Activated effector memory CD4-positive, alpha-beta T cell treated with Interleukin-2 at 50 U/mL for 16 hours (primary cell): ENCODE data around the gene GLOD5.

Source experiments
- DNase-seq: peaks from one replicate; pipeline ENCODE4 v3.0.0-alpha.2; 2020

Gene GLOD5

DNA sequence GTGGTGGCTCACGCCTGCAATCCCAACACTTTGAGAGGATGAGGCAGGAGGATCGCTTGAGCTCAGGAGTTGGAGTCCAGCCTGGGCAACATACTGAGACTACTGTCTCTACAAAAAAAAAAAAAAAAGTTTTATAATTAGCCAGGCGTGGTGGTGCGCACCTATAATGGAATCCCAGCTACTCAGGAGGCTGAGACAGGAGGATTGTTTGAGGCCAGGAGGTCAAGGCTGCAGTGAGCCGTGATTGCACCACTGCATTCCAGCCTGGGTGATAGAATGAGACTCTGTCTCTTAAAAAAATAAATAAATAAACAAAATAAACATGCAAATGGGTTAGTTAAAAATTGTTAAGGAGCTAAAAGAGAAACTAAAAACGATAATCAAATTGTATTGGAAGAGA lies 7.7 kb downstream of the GLOD5 start:
- no peak for DNase-seq

DNA sequence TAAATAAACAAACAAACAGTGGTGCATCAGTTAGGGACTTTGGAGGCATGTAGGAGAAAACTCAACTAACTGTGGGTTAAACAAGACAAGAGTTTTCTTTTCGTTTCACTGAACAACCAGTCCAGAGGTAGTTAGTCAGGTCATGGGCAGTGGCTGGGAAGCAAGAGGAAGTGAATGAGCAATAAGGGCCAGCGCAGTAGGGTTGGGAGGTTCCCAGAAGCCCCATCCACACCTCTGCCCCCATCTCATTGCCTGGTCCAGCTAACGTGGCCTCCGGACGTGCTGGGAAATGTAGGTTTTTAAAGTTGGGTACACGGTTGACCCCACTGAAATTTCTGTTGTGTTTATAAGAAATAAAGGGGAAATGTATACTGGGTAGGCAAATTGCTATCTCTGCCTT lies 8.7 kb downstream of the GLOD5 start:
- no peak for DNase-seq

DNA sequence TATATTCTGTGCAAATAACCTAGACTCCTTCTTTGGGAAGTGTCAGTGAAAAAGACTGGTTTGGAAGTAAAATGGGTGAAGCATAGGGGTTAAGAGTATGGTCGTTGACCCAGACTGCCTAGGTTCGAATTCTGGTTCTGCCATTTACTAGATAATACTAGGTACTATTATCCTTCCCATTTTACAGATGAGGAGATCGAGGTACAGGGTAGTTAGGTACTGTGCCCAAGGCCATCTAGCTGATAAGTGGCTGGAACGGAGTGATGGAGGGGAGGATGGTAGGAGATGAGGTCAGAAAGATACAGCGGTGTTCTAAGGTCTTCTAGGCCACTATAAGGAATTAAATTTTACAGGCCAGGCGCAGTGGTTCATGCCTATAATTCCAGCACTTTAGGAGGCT lies 11.1 kb downstream of the GLOD5 start:
- no peak for DNase-seq

- no peak for DNase-seq
Observed at GRCh38 chrX:48776818-48777439, 15.4 kb downstream of the GLOD5 start.

DNA sequence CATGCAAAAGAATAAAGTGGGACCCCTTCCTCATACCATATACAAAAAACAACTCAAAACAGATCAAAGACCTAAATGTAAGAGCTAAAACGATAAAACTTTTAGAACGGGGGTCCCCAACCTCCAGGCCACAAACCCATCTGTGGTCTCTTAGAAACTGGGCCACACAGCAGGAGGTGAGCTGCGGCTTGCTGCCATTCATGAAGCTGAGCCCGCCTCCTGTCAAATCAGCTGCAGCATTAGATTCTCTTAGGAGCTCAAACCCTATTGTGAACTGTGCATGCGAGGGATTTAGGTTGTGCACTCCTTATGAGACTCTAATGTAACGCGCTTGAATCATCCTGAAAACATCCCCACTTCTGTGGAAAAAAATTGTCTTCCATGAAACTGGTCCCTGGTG lies 17.9 kb downstream of the GLOD5 start:
- DNase-seq: no peak

DNA sequence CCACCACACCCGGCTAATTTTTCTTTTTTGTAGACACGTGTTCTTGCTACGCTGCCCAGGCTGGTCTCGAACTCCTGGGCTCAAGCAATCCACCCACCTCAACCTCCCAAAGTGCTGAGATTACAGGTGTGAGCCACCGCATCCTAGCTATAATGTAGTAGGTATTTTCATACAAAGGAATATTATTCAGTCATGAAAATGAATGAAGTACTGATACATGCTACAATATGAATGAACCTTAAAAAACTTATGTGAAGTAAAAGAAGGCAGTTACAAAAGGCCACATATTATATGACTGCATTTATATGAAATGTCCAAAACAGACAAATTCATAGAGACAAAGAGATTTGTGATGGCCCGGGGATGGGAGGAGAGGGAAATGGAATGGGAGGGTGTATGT lies 20.2 kb downstream of the GLOD5 start:
- no peak for DNase-seq

DNA sequence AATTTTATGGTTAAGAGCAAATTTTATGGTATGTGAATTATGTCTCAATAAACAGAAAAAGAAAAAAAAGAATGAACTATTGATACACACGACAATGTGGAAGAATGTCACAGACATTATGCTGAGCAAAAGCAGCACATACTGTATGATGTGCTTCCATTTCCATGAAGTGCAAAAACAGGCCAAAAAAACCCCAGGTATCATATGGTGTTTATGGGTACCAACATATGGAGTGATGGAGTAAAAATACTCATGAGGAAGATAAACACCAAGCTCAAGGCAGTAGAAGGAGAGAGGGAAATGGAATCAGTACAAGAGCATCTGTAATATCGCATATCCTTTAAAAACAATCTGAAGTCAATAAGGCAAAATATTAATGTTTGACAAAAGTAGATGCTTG lies 20.7 kb downstream of the GLOD5 start:
- no peak for DNase-seq

DNA sequence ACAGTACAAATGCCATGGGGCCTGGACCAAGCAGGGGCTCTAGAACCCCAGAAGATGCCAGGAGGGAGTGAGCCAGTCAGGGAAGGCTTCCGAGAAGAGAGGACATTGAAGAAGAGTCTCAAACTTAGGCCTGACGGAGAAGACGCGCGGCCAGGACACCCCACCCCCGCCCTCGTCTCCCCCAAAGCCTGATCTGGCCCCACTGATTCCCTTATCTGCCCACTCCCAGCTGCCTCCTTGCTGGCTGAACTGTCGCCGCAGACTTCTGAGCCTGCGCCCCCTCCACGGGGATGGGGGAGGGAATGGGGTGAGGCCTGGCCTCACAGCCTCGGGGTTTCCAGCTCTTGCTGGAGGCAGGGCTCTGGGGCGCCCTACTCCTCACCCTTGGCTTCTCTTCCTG lies 21.2 kb downstream of the GLOD5 start:
- no peak for DNase-seq

- DNase-seq: no peak
Observed at GRCh38 chrX:48784726-48785125, 23.2 kb downstream of the GLOD5 start.

DNA sequence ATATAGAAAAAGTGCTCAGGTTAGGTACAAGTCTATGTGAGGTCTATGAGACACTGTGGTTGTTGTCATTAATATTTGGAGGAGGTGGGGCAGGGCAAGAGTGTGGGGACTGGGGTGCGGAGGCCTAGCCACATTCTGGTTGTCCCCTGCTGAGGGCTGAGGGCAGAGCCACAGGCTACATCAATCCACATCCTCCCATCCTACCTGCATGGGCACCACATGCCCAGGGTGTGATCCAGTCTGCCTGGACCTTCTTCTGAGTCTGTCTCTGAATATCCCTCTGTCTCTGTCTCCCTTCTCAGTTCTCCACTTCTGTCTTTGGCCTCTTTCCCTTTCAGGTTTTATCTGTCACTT lies 23.6 kb downstream of the GLOD5 start:
- DNase-seq: no peak

DNA sequence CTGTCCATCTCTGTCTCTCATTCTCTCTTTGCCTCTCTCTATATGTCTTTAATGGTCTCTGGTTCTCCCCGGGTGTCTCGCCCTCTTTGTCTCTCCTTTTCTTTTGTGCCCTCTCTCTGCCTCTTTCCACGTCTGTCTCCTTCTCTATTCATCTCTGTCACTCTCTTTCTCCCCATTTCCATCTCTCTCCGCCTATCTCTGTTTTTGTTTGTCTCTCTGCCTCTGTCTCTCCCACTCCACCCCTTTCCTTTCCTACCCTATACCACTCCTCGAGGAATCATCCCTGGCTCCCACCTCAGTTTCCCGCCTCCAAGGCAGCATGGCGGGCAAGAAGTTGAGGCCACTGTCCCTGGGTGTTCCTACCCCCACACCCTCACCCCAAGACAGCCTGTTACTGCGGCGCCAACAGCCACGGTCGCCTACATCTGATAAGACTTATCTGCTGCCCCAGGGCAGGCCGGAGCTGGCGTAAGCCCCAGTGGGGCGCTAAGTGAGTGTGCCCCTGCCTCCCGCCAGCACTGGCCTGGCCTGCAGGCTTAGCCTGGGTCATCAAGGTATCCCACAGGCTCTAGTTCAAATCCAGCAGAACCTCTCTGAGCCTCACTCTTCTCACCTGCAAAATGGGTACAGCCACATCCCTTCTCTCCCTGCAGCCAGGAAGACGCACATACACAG lies 24.1 kb downstream of the GLOD5 start:
- DNase-seq: no peak

DNA sequence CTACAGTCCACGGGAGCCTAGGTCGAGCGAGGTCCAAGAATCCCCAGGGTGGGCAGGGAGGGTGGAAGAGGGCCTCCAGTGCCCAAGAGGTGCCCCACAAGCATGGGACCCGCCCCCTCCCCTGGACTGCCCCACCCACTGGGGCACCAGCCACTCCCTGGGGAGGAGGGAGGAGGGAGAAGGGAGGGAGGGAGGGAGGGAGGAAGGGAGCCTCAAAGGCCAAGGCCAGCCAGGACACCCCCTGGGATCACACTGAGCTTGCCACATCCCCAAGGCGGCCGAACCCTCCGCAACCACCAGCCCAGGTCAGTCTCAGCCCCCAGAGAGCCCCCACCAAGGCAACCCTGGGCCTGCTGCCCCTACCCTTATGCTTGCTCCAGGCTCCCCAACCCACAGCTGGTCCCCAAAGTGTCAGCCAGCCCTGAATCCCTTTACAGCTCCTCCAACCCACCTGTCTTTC lies 24.8 kb downstream of the GLOD5 start, which contains the start of gene GATA1:
GATA1 (plus strand) TSS at position 250 of the 460 bp plus-strand sequence. CDS start 4,520 bp downstream, outside the sequence.
- no peak for DNase-seq

DNA sequence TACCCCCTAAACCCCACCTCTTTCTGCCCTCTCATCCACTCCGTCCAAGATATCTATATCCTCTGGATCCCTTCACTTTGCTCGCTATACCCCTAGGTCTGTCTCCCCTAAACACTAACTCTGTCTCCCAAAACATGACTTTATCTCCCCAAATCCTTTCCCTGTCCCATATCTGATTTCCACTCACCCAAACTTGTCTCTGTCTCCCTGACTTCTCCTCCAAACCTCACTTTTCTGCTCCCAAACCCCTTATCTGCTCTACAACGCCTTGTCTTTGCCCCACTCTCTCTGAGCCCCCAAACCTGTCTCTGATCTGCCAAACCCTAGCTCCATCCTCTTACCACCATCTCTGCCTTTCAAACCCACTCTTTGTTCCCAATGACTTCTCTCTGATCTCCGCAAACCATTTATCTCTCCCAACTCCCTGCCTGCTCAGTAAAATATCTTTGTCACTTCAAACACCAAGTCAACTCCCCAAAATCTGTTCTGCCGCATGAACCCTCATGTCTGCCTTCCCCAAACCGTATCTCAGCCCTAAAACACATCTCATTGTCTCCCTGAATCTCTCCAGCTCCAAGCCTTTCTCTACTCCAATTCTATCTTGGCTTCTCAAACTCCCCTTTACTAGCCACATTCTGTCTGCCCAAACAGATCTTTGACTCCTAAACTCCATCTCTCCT lies 25.4 kb downstream of the GLOD5 start:
- no peak for DNase-seq

DNA sequence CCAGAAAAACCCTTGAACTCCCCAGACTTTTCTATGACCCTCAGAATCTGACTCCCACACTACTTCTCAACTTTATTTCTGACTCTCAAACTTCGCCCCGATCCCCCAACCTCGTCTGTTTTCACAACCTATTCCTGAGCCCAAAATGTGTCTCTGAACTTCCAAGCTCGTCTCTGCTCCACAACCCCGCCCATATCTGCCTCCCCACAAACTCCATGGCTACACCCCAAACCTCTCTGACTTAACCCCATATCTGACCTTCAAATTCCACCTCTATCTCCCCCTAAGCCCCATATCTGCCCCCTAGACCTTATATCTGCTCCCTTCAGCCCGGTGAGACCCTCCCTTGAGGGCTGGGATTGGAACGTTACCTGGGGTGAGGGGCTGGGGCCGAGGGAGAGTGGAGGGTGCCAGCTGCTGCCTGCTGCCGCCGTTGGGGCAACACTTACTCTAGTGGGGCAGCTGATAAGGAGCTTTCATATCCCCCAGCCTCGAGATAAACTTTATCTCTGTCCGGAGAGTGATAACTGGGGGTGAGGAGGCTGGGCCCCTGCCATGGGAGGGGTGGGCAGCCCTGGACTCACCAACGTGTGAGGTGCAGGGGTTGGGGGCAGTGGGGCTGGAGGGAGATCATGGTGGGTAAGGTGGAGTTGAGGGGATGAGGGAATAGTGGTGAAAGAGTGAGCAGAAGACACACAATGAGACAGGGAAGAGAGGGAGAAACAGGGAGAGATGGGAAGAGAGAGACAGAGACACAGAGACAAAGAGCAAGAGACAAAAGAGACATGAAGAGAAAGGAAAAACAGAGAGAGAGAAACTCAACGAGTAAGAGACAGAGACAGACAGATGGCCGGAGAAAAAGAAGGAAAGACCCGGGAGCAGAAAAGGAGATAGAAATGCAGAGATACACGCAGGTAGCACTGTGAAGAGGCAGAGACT lies 26.2 kb downstream of the GLOD5 start:
- DNase-seq: no peak

- no peak for DNase-seq
Observed at GRCh38 chrX:48789366-48790220, 28.0 kb downstream of the GLOD5 start.

GRCh38 chrX:48790477-48790876 lies 28.9 kb downstream of the GLOD5 start:
- DNase-seq: no peak

DNA sequence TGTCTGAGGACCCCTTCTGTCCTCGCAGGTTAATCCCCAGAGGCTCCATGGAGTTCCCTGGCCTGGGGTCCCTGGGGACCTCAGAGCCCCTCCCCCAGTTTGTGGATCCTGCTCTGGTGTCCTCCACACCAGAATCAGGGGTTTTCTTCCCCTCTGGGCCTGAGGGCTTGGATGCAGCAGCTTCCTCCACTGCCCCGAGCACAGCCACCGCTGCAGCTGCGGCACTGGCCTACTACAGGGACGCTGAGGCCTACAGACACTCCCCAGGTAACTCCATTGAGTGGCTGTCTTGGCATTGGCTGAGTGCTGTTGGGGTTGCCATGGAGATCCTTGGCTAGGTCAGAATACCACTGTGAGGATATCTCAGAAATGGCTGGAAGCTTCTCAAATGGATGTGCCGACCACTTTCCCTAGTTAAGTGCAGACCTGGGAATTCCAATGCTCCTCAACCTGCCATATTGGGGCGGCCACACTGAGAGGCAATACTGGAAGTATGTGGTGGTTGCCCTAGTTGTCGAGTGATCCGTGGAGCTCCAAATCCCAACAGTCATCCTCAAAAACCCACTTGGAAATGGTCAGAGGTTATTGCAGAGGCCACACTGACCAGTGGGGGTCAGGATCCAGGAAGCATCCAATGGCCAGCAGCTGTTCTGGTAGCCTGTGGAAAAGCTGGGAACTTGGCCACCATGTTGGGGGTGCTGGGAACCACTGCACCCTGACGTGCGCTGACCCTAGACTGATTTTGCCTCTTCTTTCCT lies 29.7 kb downstream of the GLOD5 start:
- DNase-seq: no peak

DNA sequence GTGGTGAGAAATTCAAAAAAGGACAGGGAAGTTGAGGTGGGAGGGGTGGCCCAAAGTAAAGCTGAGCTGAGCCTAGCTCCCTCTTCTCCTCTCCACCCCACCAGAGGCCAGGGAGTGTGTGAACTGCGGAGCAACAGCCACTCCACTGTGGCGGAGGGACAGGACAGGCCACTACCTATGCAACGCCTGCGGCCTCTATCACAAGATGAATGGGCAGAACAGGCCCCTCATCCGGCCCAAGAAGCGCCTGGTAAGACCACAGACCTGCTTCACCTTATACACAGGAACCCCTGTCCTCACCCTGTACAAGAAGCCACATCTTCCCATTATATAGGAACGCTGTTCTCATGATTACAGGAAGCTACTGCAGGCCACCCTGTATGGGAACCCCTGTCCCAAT lies 30.7 kb downstream of the GLOD5 start:
- no peak for DNase-seq

DNA sequence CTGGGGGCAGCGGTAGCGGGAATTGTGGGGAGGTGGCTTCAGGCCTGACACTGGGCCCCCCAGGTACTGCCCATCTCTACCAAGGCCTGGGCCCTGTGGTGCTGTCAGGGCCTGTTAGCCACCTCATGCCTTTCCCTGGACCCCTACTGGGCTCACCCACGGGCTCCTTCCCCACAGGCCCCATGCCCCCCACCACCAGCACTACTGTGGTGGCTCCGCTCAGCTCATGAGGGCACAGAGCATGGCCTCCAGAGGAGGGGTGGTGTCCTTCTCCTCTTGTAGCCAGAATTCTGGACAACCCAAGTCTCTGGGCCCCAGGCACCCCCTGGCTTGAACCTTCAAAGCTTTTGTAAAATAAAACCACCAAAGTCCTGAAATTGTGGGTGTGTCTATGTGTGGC lies 32.4 kb downstream of the GLOD5 start:
- no peak for DNase-seq

DNA sequence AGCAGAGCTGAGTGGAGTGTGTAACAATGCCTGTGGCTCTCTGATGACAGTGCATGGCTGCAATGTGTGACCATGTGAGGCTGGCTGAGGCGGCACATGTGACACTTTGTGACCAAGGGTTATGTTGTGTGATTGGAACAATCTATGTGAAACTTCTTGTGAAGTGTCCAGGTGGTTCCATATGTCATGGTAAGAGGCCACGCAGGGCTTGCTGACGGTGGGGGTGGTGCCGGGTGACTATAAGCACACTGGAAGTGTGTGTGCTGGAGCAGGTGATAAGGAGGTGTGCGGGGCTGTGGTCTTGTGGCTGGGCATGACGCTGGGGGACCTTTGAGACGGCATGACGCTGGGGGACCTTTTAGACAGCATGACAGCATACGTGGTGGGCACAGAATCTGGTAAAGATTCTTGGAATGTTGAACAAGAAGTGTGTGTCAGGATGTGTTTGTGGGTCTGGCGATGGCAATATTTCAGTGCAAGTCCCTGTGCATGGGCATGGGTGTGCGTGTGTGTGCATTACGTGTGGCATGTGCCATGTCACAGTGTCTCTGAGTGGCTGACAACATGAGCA lies 32.9 kb downstream of the GLOD5 start:
- no peak for DNase-seq

- no peak for DNase-seq
Observed at GRCh38 chrX:48794911-48795515, 33.5 kb downstream of the GLOD5 start.
